CD4-positive, alpha-beta T cell treated with Interleukin-6 at 100 ng/mL for 8 hours (primary cell): Measurements from ENCODE around the gene TNS2.

ENCODE experiments used
- DNase-seq: peaks from one replicate; pipeline ENCODE4 v3.0.0-alpha.2; 2020; ENCODE audit warnings: mixed read lengths, low spot score

Gene TNS2

GRCh38 chr12:53042607-53043454, 7.0 kb upstream of the TNS2 start:
- no peak for DNase-seq

GRCh38 chr12:53044052-53044581, 5.7 kb upstream of the TNS2 start:
- DNase-seq, result no peak

GRCh38 chr12:53044896-53045695, 4.8 kb upstream of the TNS2 start:
- no peak for DNase-seq

- no peak for DNase-seq
These were observed 4.2 kb upstream of the TNS2 start for GRCh38 chr12:53045696-53046045.

GRCh38 chr12:53046655-53047220, 3.1 kb upstream of the TNS2 start:
- DNase-seq, result peak; percentile 39

- peak; percentile 60 for DNase-seq
These were observed 2.4 kb upstream of the TNS2 start for GRCh38 chr12:53047221-53048032.

- no peak for DNase-seq
These were observed 1.7 kb upstream of the TNS2 start for GRCh38 chr12:53048033-53048779.

GRCh38 chr12:53048780-53049401, 974 bp upstream of the TNS2 start:
- DNase-seq, result no peak

GRCh38 chr12:53050426-53051057, 677 bp downstream of the TNS2 start:
- no peak for DNase-seq

GRCh38 chr12:53051058-53051880, 1.4 kb downstream of the TNS2 start:
- DNase-seq, result no peak

GRCh38 chr12:53051881-53052412, 2.1 kb downstream of the TNS2 start:
- no peak for DNase-seq

- DNase-seq, result no peak
These were observed 2.8 kb downstream of the TNS2 start for GRCh38 chr12:53052419-53053217.

GRCh38 chr12:53053218-53054111, 3.6 kb downstream of the TNS2 start:
- peak; percentile 49 for DNase-seq

- peak; percentile 92 for DNase-seq
These were observed 4.4 kb downstream of the TNS2 start for GRCh38 chr12:53054112-53054878.

- no peak for DNase-seq
These were observed 5.8 kb downstream of the TNS2 start for GRCh38 chr12:53055471-53056266.
